ENCODE results near the gene ERBB4.
"Not testable (repeated sequence)": the region's sequence is repeated elsewhere in the genome, so short reads cannot be mapped to it uniquely, and the experiment has no call there.

The ERBB4 gene

GRCh38 chr2:212193056-212193455 lies 345.5 kb downstream of the ERBB4 start:
- H3K4me3 ChIP-seq (replicated peaks in 1 of 2; ENCODE audit: low read depth in 2 of 2, low read length in 2 of 2) = no peak overlapping the region
- no peak for TF ChIP-seq CTCF (IDR thresholded peaks at IDR 0.05; ENCODE audit: low read depth, low read length)
- no peak for DNase-seq (ENCODE audit: low read depth in 2 of 2)

- not testable (repeated sequence) for H3K4me3 ChIP-seq (replicated peaks in 1 of 2; ENCODE audit: low read depth in 2 of 2, low read length in 2 of 2); DNase-seq (ENCODE audit: low read depth in 2 of 2)
Observed at GRCh38 chr2:212191438-212191837, 347.2 kb downstream of the ERBB4 start.

- no peak for TF ChIP-seq CTCF (IDR thresholded peaks at IDR 0.05; ENCODE audit: low read depth, low read length)
- DNase-seq (ENCODE audit: low read depth in 2 of 2) = no peak
- H3K4me3 ChIP-seq (replicated peaks in 1 of 2; ENCODE audit: low read depth in 2 of 2, low read length in 2 of 2) = no peak overlapping the region
Observed at GRCh38 chr2:212186166-212186565, 352.4 kb downstream of the ERBB4 start.

- no peak for TF ChIP-seq CTCF (IDR thresholded peaks at IDR 0.05; ENCODE audit: low read depth, low read length)
- DNase-seq (ENCODE audit: low read depth in 2 of 2) = peak in 1 of 2 donors; percentile 2
Observed at GRCh38 chr2:212181646-212182045, 357.0 kb downstream of the ERBB4 start.

GRCh38 chr2:212180408-212181083 lies 358.1 kb downstream of the ERBB4 start:
- TF ChIP-seq CTCF (IDR thresholded peaks at IDR 0.05; ENCODE audit: low read depth, low read length) = no peak
- H3K4me3 ChIP-seq (replicated peaks in 1 of 2; ENCODE audit: low read depth in 2 of 2, low read length in 2 of 2) = no peak overlapping the region
- DNase-seq (ENCODE audit: low read depth in 2 of 2) = no peak

More at GRCh38 chr2:212181646-212182045, 357.0 kb downstream of the ERBB4 start:
- H3K4me3 ChIP-seq (replicated peaks in 1 of 2; ENCODE audit: low read depth in 2 of 2, low read length in 2 of 2) = no peak overlapping the region

GRCh38 chr2:212177724-212178123 lies 360.9 kb downstream of the ERBB4 start:
- no peak overlapping the region for H3K4me3 ChIP-seq (replicated peaks in 1 of 2; ENCODE audit: low read depth in 2 of 2, low read length in 2 of 2)
- peak; percentile 2 to 15 for DNase-seq (ENCODE audit: low read depth in 2 of 2)
- TF ChIP-seq CTCF (IDR thresholded peaks at IDR 0.05; ENCODE audit: low read depth, low read length) = no peak

GRCh38 chr2:212176151-212176550 lies 362.5 kb downstream of the ERBB4 start:
- no peak for TF ChIP-seq CTCF (IDR thresholded peaks at IDR 0.05; ENCODE audit: low read depth, low read length)
- DNase-seq (ENCODE audit: low read depth in 2 of 2) = no peak
- H3K4me3 ChIP-seq (replicated peaks in 1 of 2; ENCODE audit: low read depth in 2 of 2, low read length in 2 of 2) = no peak overlapping the region

Data from cardiac fibroblast (primary cell).